ENCODE results near the gene FHOD1. TPM values are rescaled to one million over a fixed set of nuclear protein-coding genes. Genes with fewer than 3 reads are reported as not detected.

The FHOD1 gene
- total and polyA plus RNA-seq, 2 of the 13 experiments (the other 11 are each of a cell fraction or from before 2014, with no cell fraction given), result 20.0 to 20.8 TPM

- TF ChIP-seq, protein P1, sequence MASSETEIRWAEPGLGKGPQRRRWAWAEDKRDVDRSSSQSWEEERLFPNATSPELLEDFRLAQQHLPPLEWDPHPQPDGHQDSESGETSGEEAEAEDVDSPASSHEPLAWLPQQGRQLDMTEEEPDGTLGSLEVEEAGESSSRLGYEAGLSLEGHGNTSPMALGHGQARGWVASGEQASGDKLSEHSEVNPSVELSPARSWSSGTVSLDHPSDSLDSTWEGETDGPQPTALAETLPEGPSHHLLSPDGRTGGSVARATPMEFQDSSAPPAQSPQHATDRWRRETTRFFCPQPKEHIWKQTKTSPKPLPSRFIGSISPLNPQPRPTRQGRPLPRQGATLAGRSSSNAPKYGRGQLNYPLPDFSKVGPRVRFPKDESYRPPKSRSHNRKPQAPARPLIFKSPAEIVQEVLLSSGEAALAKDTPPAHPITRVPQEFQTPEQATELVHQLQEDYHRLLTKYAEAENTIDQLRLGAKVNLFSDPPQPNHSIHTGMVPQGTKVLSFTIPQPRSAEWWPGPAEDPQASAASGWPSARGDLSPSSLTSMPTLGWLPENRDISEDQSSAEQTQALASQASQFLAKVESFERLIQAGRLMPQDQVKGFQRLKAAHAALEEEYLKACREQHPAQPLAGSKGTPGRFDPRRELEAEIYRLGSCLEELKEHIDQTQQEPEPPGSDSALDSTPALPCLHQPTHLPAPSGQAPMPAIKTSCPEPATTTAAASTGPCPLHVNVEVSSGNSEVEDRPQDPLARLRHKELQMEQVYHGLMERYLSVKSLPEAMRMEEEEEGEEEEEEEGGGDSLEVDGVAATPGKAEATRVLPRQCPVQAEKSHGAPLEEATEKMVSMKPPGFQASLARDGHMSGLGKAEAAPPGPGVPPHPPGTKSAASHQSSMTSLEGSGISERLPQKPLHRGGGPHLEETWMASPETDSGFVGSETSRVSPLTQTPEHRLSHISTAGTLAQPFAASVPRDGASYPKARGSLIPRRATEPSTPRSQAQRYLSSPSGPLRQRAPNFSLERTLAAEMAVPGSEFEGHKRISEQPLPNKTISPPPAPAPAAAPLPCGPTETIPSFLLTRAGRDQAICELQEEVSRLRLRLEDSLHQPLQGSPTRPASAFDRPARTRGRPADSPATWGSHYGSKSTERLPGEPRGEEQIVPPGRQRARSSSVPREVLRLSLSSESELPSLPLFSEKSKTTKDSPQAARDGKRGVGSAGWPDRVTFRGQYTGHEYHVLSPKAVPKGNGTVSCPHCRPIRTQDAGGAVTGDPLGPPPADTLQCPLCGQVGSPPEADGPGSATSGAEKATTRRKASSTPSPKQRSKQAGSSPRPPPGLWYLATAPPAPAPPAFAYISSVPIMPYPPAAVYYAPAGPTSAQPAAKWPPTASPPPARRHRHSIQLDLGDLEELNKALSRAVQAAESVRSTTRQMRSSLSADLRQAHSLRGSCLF (CRISPR knock-in tag; IDR thresholded peaks at IDR 0.05; ENCODE audit: borderline replicate concordance), result no peak
- no peak for TF ChIP-seq ZXDC (CRISPR knock-in tag; IDR thresholded peaks at IDR 0.05)
- TF ChIP-seq MAFF (IDR thresholded peaks at IDR 0.05; ENCODE audit: low read depth, low read length), result no peak
- TF ChIP-seq EED (CRISPR knock-in tag; IDR thresholded peaks at IDR 0.05), result 0 out of 2 replicates have a peak, but pooled peaks have one; percentile 8
- TF ChIP-seq ZNF672 (CRISPR knock-in tag; IDR thresholded peaks at IDR 0.05), result no peak
- TF ChIP-seq ZNF251 (CRISPR knock-in tag; IDR thresholded peaks at IDR 0.05), result no peak
- TF ChIP-seq ZNF629 (CRISPR knock-in tag; conservative IDR thresholded peaks at IDR 0.05), result no peak
- TF ChIP-seq HIVEP1 (CRISPR knock-in tag; IDR thresholded peaks at IDR 0.05), result no peak; the same call in 1 of the 2 replicates
- no peak for TF ChIP-seq HNF4G (IDR thresholded peaks at IDR 0.05; ENCODE audit: borderline replicate concordance, low read depth, low read length)
- TF ChIP-seq HNF4G (CRISPR knock-in tag; IDR thresholded peaks at IDR 0.05; ENCODE audit: borderline replicate concordance, low read depth), result no peak
- TF ChIP-seq, protein P2, sequence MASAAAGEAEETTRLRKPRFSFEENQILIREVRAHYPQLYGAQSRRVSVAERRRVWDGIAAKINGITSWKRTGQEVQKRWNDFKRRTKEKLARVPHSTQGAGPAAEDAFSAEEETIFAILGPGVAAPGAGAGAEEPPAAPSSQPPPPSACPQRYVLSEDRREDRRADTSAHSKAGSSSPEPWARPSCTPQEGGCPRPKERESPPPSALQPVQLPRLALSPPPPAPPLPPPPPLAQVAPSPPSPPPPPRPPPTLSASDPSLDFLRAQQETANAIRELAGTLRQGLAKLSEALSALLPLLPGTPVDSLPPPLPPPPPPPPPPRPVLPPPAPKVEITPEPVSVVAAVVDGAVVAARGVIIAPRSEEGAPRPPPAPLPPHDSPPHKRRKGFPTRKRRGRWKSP (CRISPR knock-in tag; IDR thresholded peaks at IDR 0.05), result no peak
- TF ChIP-seq KLF11 (CRISPR knock-in tag; IDR thresholded peaks at IDR 0.05), result no peak
- no peak for TF ChIP-seq ZNF337 (CRISPR knock-in tag; IDR thresholded peaks at IDR 0.05; ENCODE audit: borderline replicate concordance, low read depth)
- TF ChIP-seq ZNF570 (CRISPR knock-in tag; IDR thresholded peaks at IDR 0.05; ENCODE audit: borderline replicate concordance), result no peak
- TF ChIP-seq MEF2D (CRISPR knock-in tag; IDR thresholded peaks at IDR 0.05), result no peak
- 0 out of 2 replicates have a peak, but pooled peaks have one; percentile 52 for TF ChIP-seq ZNF850 (CRISPR knock-in tag; conservative IDR thresholded peaks at IDR 0.05)
- TF ChIP-seq ZNF879 (CRISPR knock-in tag; IDR thresholded peaks at IDR 0.05), result peak; percentile 78; the same call in 1 of the 2 replicates
- no peak for TF ChIP-seq SOX6 (IDR thresholded peaks at IDR 0.05)
- TF ChIP-seq SOX6 (CRISPR knock-in tag; IDR thresholded peaks at IDR 0.05), result no peak
- TF ChIP-seq KDM4B (CRISPR knock-in tag; IDR thresholded peaks at IDR 0.05), result no peak
These were observed 30.9 kb upstream of the FHOD1 start (continued) for GRCh38 chr16:67277999-67278772.
